Colonic mucosa (tissue), 4 donors: ENCODE measurements around the gene CYP3A4. TPM values are rescaled to one million over a fixed set of nuclear protein-coding genes. Genes with fewer than 3 reads are reported as not detected.
"Not testable (repeated sequence)": the region's sequence is repeated elsewhere in the genome, so short reads cannot be mapped to it uniquely, and the experiment has no call there.

ENCODE experiments used
- DNase-seq: peaks from one replicate; pipeline ENCODE4 v3.0.0-alpha.2; 2020
- H3K27ac ChIP-seq: fragments of 200-600 bp; one replicate; pipeline ENCODE4 v1.8.0; 2021
- H3K27me3 ChIP-seq: fragments of 200-600 bp; one replicate; pipeline ENCODE4 v1.8.0; 2021
- H3K36me3 ChIP-seq: fragments of 200-600 bp; one replicate; pipeline ENCODE4 v1.8.0; 2021
- H3K4me1 ChIP-seq: fragments of 200-600 bp; one replicate; pipeline ENCODE4 v1.8.0; 2021; ENCODE audit warnings: mild to moderate bottlenecking
- H3K4me3 ChIP-seq: fragments of 200-600 bp; one replicate; pipeline ENCODE4 v1.8.0; 2021
- H3K9ac ChIP-seq, 2 donors: one replicate each; pipeline ENCODE4 v1.7.0; 2013; ENCODE audit warnings: control low read depth in 2 of 2, low read depth in 2 of 2, low read length in 2 of 2
- H3K9me3 ChIP-seq: fragments of 200-600 bp; one replicate; pipeline ENCODE4 v1.8.0; 2021
- CTCF ChIP-seq: fragments of 200-600 bp; IDR thresholded peaks from one replicate; pipeline ENCODE4 v1.8.0; 2022; ENCODE audit warnings: antibody characterized with exemption, mild to moderate bottlenecking
- intact Hi-C: fragments of 100-400 bp; cut with DNase I; formaldehyde crosslinking; loops from one replicate; pipeline ENCODE4 v1.14.1; 2022
- total RNA-seq, 2 donors: library from RNA; stranded (reverse); fragmentation: NEBNext Ultra II Directional in 1 of 2; extraction: Animal tissue kit (Norgen Biotek cat#: 25700) in 1 of 2; gene quantifications; one replicate each; pipeline ENCODE4 v1.2.1, GENCODE V29; 2021
- donor health status: healthy.
- donor health status: DM: no; HTN: no; CAD: no.
- donor health status: DM: no; HTN: no; CAD: no.

The CYP3A4 gene
- total RNA-seq, 2 donors from 2014 or later, result 0.67 to 1.4 TPM

GRCh38 chr7:99820408-99821027 lies 36.5 kb upstream of the CYP3A4 start:
- DNase-seq, result no peak
- Histone ChIP-seq H3K9ac (no peak overlapping the region), H3K27ac (no peak overlapping the region), H3K4me3 (no peak overlapping the region), H3K9me3 (no peaks in the 10 kb centered on the region), H3K36me3 (no peaks in the 10 kb centered on the region), H3K27me3 (no peaks in the 10 kb centered on the region), H3K4me1 (no peaks in the 10 kb centered on the region)
- TF ChIP-seq CTCF, result no peak
- intact Hi-C loops, result no loop called here

DNA sequence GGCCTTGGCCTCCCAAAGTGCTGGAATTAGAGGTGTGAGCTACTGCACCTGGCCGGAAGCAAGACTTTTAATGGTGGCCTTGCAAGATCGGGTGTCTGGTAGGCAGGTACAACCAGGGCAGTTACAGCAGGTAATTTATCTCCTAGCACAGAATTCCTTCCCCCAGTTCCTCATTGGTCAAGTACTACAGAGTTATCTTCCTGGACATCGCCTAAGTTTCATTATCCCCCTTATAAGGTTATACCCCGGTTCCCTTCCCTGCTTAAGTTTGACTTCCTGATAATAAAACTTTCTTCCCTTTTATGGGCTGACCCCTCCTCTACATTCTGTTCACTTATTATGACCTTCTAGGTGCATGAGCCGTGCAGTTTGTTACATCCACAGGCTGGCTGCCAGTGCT lies 24.8 kb upstream of the CYP3A4 start:
- intact Hi-C loops, result no loop called here

DNA sequence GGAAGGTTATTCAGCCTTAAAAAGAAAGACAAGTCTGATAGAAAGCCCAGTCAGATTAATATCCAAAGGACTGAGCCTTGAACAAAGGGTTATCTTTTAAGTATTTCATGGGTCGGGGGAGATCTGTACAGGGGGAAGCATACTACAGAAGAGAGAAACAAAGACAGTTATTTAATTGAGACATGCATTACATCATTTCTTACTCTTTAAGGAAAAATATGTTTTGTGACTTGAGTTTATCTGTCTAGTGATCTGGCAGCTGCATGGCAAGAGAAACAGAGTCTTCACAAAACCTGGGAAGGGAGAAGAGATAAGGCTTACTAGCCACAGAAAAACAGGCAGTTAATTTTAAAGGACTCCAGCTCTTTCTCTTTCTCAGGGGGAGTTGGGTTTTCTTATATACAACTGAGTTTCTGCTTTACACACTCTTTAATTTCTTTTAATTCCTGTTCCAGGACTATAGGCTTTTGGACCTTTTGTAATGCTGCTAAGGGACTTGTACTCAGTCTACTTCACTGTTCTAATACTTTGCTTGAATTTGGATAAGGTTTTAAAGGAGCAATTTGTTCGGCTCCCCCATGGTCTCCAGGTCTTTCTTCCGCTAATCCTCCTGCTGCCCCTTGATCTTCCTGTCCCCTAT lies 23.0 kb upstream of the CYP3A4 start:
- H3K9ac ChIP-seq, result no peak overlapping the region
- no peak for DNase-seq
- no peak for TF ChIP-seq CTCF
- H3K9me3 ChIP-seq, result no peaks in the 10 kb centered on the region
- no peak overlapping the region for H3K4me3 ChIP-seq
- no peaks in the 10 kb centered on the region for H3K36me3 ChIP-seq
- H3K27ac ChIP-seq, result no peak overlapping the region
- intact Hi-C loops, result no loop called here
- no peaks in the 10 kb centered on the region for H3K27me3 ChIP-seq
- H3K4me1 ChIP-seq, result no peaks in the 10 kb centered on the region

More for the DNA sequence above, 24.8 kb upstream of the CYP3A4 start:
- Histone ChIP-seq H3K9me3 (no peaks in the 10 kb centered on the region), H3K4me1 (no peaks in the 10 kb centered on the region), H3K36me3 (no peaks in the 10 kb centered on the region), H3K4me3 (no peak overlapping the region), H3K27ac (no peak overlapping the region), H3K27me3 (no peaks in the 10 kb centered on the region), H3K9ac (no peak overlapping the region)
- no peak for TF ChIP-seq CTCF
- DNase-seq, result no peak

DNA sequence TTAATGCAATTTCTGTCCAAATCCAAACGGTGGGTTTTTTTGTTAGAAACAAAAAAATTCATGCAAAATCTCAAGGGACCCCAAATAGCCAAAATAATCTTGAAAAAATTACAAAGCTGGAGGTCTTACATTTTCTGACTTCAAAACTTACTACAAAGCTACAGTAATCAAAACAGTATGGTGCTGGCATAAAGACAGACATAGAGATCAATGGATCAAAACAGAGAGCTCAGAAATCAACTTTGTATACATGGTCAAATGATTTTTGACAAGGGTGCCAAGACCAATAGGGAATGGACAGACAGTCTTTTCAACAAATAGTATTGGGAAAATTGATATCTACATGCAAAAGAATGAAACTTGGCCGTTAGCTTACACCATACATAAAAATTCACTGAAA lies 21.7 kb upstream of the CYP3A4 start:
- Histone ChIP-seq H3K36me3 (no peaks in the 10 kb centered on the region), H3K27ac (no peak overlapping the region), H3K4me3 (no peak overlapping the region), H3K9ac (no peak overlapping the region), H3K9me3 (no peaks in the 10 kb centered on the region), H3K27me3 (no peaks in the 10 kb centered on the region), H3K4me1 (no peaks in the 10 kb centered on the region)
- DNase-seq, result no peak
- TF ChIP-seq CTCF, result no peak
- intact Hi-C loops, result no loop called here

- DNase-seq, H3K27me3 ChIP-seq, H3K4me3 ChIP-seq, intact Hi-C loops, H3K9me3 ChIP-seq, H3K36me3 ChIP-seq, H3K27ac ChIP-seq, H3K4me1 ChIP-seq, H3K9ac ChIP-seq: not testable (repeated sequence)
Observed at GRCh38 chr7:99803118-99803517, 19.1 kb upstream of the CYP3A4 start.

GRCh38 chr7:99801407-99801806 lies 17.4 kb upstream of the CYP3A4 start:
- H3K27me3 ChIP-seq, H3K4me3 ChIP-seq, intact Hi-C loops, DNase-seq, H3K9ac ChIP-seq, H3K36me3 ChIP-seq, H3K9me3 ChIP-seq, H3K27ac ChIP-seq, H3K4me1 ChIP-seq: not testable (repeated sequence)
